ENCODE results near the gene CCDC142. TPM values are rescaled to one million over a fixed set of nuclear protein-coding genes. Genes with fewer than 3 reads are reported as not detected.
"Not testable (repeated sequence)": the region's sequence is repeated elsewhere in the genome, so short reads cannot be mapped to it uniquely, and the experiment has no call there.

The CCDC142 gene
- total RNA-seq, 2 experiments from 2014 or later = 10.2 to 12.4 TPM

- H3K4me1 ChIP-seq (ENCODE audit: insufficient read depth, low read length) = peaks cover 43% of the 10 kb centered on the region
- no peaks in the 10 kb centered on the region for H3K27me3 ChIP-seq (ENCODE audit: control insufficient read depth in 1 of 2, insufficient read depth in 2 of 2, low read length in 2 of 2)
- Mint-ChIP-seq H3K27me3 (no peaks in the 10 kb centered on the region), H3K36me3 (ENCODE audit: low read depth) (peaks cover 37% of the 10 kb centered on the region), H3K27ac (no peak overlapping the region), H3K4me1 (ENCODE audit: low read depth) (peaks cover 58% of the 10 kb centered on the region), H3K4me3 (peak overlapping the region; percentile 62), H3K9me3 (no peaks in the 10 kb centered on the region)
- no peaks in the 10 kb centered on the region for H3K9me3 ChIP-seq (ENCODE audit: control insufficient read depth in 1 of 2, insufficient read depth in 1 of 2, low read length in 2 of 2)
- POLR2A ChIA-PET = interaction anchor here (1.2 to 1.3 kb wide), 2 partner anchors 11 to 21 kb away, joined by 3 to 8 read pairs; partner anchors contain the start of genes CCDC142, MRPL53 and TTC31
- peak in 1 of 14 experiments; percentile 34 for DNase-seq
- H3K27ac ChIP-seq (ENCODE audit: low read depth in 1 of 2, low read length in 2 of 2) = no peak overlapping the region
- ATAC-seq (ENCODE audit: poor library complexity) = no peak
- TF ChIP-seq CTCF (IDR thresholded peaks at IDR 0.05) = no peak
- CTCF ChIA-PET = interaction anchor here (0.5 kb wide), 1 partner anchor 703 kb away, joined by 3 read pairs; no protein-coding TSS in a partner anchor
- peaks cover 25% of the 10 kb centered on the region for H3K36me3 ChIP-seq (ENCODE audit: insufficient read depth, low read length)
- intact Hi-C loops (cut with DNase I, micrococcal nuclease) = no loop called here
- no peak overlapping the region for H3K4me3 ChIP-seq (ENCODE audit: low read length)
Measured at GRCh38 chr2:74461187-74462053, 21.4 kb downstream of the CCDC142 start.

GRCh38 chr2:74460187-74460586 is 22.6 kb downstream of the CCDC142 start:
- H3K4me3 ChIP-seq (ENCODE audit: low read length); DNase-seq; ATAC-seq (ENCODE audit: poor library complexity); H3K27me3 Mint-ChIP-seq; H3K27ac ChIP-seq (ENCODE audit: low read depth in 1 of 2, low read length in 2 of 2); H3K27me3 ChIP-seq (ENCODE audit: control insufficient read depth in 1 of 2, insufficient read depth in 2 of 2, low read length in 2 of 2); H3K9me3 ChIP-seq (ENCODE audit: control insufficient read depth in 1 of 2, insufficient read depth in 1 of 2, low read length in 2 of 2); H3K9me3 Mint-ChIP-seq; CTCF ChIA-PET; intact Hi-C loops (cut with DNase I, micrococcal nuclease): not testable (repeated sequence)
- Mint-ChIP-seq H3K4me1 (ENCODE audit: low read depth) (peaks cover 60% of the 10 kb centered on the region), H3K27ac (peak overlapping the region; percentile 98), H3K36me3 (ENCODE audit: low read depth) (peaks cover 35% of the 10 kb centered on the region), H3K4me3 (peak overlapping the region; percentile 30)
- Histone ChIP-seq H3K4me1 (ENCODE audit: insufficient read depth, low read length) (peaks cover 47% of the 10 kb centered on the region), H3K36me3 (ENCODE audit: insufficient read depth, low read length) (peaks cover 25% of the 10 kb centered on the region)
- POLR2A ChIA-PET = interaction anchor here (0.6 to 6.5 kb wide), 2 partner anchors 10 to 72 kb away, joined by 3 to 225 read pairs; partner anchors contain the start of gene MRPL53

- peak overlapping the region; percentile 95 for H3K4me3 Mint-ChIP-seq
- not testable (repeated sequence) for H3K27me3 ChIP-seq (ENCODE audit: control insufficient read depth in 1 of 2, insufficient read depth in 2 of 2, low read length in 2 of 2); H3K9me3 ChIP-seq (ENCODE audit: control insufficient read depth in 1 of 2, insufficient read depth in 1 of 2, low read length in 2 of 2); H3K4me3 ChIP-seq (ENCODE audit: low read length); H3K9me3 Mint-ChIP-seq; H3K27me3 Mint-ChIP-seq; ATAC-seq (ENCODE audit: poor library complexity)
- Histone ChIP-seq H3K27ac (ENCODE audit: low read depth in 1 of 2, low read length in 2 of 2) (peak overlapping the region in 1 of 2 donors; percentile 4), H3K36me3 (ENCODE audit: insufficient read depth, low read length) (peaks cover 25% of the 10 kb centered on the region), H3K4me1 (ENCODE audit: insufficient read depth, low read length) (peaks cover 48% of the 10 kb centered on the region)
- ChIA-PET POLR2A (interaction anchor here (1.7 to 6.5 kb wide), 6 partner anchors 11 to 115 kb away, joined by 5 to 225 read pairs (median 24); partner anchors contain the start of genes C2orf81, CCDC142, MRPL53 and PCGF1), CTCF (interaction anchor here (6.2 kb wide), 1 partner anchor 22 kb away, joined by 61 read pairs; the partner anchor contains the start of genes CCDC142 and TTC31)
- peak overlapping the region; percentile 98 for H3K27ac Mint-ChIP-seq
- intact Hi-C loops (cut with DNase I, micrococcal nuclease) = loop anchor here (10.0 kb wide), 1 partner anchor 1225 kb away; the partner anchor contains the start of genes CCT7 (in 2 of the 2) and PRADC1 (in 2 of the 2)
- peaks cover 40% of the 10 kb centered on the region for H3K36me3 Mint-ChIP-seq (ENCODE audit: low read depth)
- H3K4me1 Mint-ChIP-seq (ENCODE audit: low read depth) = peaks cover 66% of the 10 kb centered on the region
- DNase-seq = peak in 1 of 14 experiments; percentile 23
Measured at GRCh38 chr2:74459503-74460118, 23.2 kb downstream of the CCDC142 start.

Data from CD4-positive, alpha-beta T cell (primary cell).